Measurements from ENCODE around the gene SLC22A31.

GRCh38 chr16:89233678-89234490 lies 33.5 kb upstream of the SLC22A31 start:
- no peak for TF ChIP-seq EZH2phosphoT487 (IDR thresholded peaks at IDR 0.05; ENCODE audit: borderline replicate concordance, low read depth, low read length)
- TF ChIP-seq, protein P1, sequence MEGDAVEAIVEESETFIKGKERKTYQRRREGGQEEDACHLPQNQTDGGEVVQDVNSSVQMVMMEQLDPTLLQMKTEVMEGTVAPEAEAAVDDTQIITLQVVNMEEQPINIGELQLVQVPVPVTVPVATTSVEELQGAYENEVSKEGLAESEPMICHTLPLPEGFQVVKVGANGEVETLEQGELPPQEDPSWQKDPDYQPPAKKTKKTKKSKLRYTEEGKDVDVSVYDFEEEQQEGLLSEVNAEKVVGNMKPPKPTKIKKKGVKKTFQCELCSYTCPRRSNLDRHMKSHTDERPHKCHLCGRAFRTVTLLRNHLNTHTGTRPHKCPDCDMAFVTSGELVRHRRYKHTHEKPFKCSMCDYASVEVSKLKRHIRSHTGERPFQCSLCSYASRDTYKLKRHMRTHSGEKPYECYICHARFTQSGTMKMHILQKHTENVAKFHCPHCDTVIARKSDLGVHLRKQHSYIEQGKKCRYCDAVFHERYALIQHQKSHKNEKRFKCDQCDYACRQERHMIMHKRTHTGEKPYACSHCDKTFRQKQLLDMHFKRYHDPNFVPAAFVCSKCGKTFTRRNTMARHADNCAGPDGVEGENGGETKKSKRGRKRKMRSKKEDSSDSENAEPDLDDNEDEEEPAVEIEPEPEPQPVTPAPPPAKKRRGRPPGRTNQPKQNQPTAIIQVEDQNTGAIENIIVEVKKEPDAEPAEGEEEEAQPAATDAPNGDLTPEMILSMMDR (conservative IDR thresholded peaks at IDR 0.05; ENCODE audit: low read length), result no peak
